Measurements from ENCODE around the gene COX7B.
A peak's percentile ranks its signal among the peaks of the same experiment; 100 is the strongest.

Gene COX7B

GRCh38 chrX:77945910-77946545 lies 46.8 kb downstream of the COX7B start:
- DNase-seq, result no peak

GRCh38 chrX:77946571-77946970 lies 47.3 kb downstream of the COX7B start:
- DNase-seq, result no peak

DNA sequence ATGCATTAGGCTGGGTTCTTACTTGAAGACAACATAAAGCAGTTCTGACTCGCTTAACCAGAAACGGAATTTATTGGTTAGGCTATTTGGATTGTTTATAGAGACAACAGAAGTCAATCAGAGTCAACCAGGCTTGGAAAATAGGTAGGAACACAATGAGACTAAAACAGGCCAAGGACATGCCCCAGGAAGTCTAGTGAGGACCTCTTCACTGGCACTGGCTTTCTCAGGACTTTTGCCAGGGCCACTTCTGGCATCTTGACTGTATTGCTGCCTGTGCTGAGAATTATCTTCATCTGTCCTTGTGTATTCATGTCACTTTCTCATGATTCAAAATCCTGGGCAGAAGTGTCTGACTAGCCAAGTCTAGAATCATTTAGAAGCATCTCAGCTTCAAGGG lies 50.6 kb downstream of the COX7B start:
- peak; percentile 1 to 5 for DNase-seq

DNA sequence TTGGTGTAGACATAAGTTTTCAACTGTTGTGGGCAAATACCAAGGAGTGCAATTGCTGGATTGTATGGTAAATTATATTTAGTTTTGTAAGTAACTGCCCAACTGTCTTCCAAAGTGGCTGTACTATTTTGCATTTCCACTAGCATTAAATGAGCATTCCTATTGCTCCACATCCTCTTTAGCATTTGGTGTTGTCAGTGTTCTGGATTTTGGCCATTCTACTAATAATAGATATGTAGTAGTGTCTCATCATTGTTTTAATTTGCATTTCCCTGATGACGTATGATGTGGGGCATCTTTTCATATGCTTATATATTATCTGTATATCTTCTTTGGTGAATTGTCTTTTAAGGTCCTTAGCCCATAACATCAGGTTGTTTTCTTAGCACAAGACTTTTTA lies 52.9 kb downstream of the COX7B start:
- DNase-seq, result no peak

DNA sequence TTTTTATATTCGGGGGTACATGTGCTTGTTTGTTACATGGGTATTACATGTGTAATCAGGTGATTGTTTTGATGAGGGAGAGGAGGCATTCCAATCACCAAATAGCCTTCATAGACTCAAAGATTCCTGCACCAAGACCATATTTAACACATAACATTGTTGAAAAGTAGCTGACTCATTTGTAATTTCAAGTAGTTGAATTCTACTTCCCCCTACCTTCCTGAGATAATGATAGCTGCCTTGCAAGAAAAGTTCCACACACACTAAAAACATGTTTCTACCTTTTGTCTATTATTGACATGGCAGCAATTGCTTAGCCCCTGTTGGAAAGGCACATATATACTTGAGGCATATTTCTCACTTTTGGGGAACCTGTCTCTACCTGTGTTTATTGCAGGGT lies 54.0 kb downstream of the COX7B start:
- DNase-seq, result no peak

DNA sequence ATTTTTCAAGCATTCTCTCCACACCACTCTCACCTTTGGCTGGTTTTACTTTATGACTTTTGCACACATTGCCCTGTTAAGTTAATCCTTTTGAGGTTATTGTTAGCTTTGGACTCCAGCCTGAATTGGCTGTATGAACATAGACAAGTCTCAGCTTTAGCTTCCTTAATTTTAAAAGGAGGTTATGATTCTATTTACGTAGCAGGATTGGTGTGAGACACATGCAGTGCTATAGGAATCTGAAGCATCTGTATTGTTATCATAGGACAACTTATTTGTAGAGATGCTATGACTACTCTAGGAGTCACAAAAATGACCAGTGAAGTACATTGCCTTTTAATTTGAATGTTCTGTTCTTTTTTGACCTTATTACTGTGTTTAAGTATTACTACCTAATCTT lies 54.4 kb downstream of the COX7B start:
- DNase-seq, result no peak

All from NCI-H446 (cell line).